A673 (cell line): ENCODE data around the gene DLGAP1. TPM values are rescaled to one million over a fixed set of nuclear protein-coding genes. Genes with fewer than 3 reads are reported as not detected.

ENCODE experiments used
- BruUV-seq: library from RNA; stranded (reverse); fragments of 400-500 nt; replicated peaks from 2 replicates; lab custom pipeline; 2021; lab: Mats Ljungman, UMichigan
- CTCF ChIA-PET: fragments of 300-600 bp; sonication (Branson Sonifier 250); formaldehyde crosslinking; loops from one replicate; lab custom pipeline; 2022; ENCODE audit warnings: antibody characterized with exemption; lab: Charles Lee
- POLR2A ChIA-PET: fragments of 300-600 bp; sonication (Branson Sonifier 250); formaldehyde crosslinking; loops from one replicate; lab custom pipeline; 2022; ENCODE audit warnings: antibody characterized with exemption; ENCODE audit not compliant: low non-redundant PET; lab: Charles Lee
- DNase-seq: peaks from one replicate; pipeline ENCODE4 v3.0.0-alpha.2; 2015; ENCODE audit warnings: low spot score
- H3K27ac ChIP-seq: fragments of 200-600 bp; sonication (generic); 2 replicates; pipeline ENCODE4 v1.5.1; 2016; ENCODE audit warnings: mixed run types, low read depth, mild to moderate bottlenecking, mixed read lengths, antibody characterized with exemption, low read length; ENCODE audit not compliant: poor library complexity, severe bottlenecking
- H3K27me3 ChIP-seq: fragments of 200-600 bp; sonication (generic); replicated peaks from 2 replicates; pipeline ENCODE4 v1.6.1; 2017; ENCODE audit warnings: mixed run types, low read depth, mild to moderate bottlenecking, mixed read lengths, antibody characterized with exemption, low read length; ENCODE audit not compliant: insufficient read depth, poor library complexity
- H3K36me3 ChIP-seq: fragments of 200-600 bp; sonication (generic); 2 replicates; pipeline ENCODE4 v1.6.1; 2016; ENCODE audit warnings: mixed run types, mild to moderate bottlenecking, mixed read lengths, antibody characterized with exemption, low read length; ENCODE audit not compliant: insufficient read depth, poor library complexity, severe bottlenecking
- H3K4me1 ChIP-seq: fragments of 200-600 bp; sonication (generic); 2 replicates; pipeline ENCODE4 v1.6.1; 2017; ENCODE audit warnings: mixed run types, mild to moderate bottlenecking, mixed read lengths, antibody characterized with exemption, low read length; ENCODE audit not compliant: insufficient read depth, poor library complexity, severe bottlenecking
- H3K4me3 ChIP-seq: fragments of 200-600 bp; sonication (generic); 2 replicates; pipeline ENCODE4 v1.5.1; 2016; ENCODE audit warnings: low read depth, mixed run types, mild to moderate bottlenecking, mixed read lengths, low read length; ENCODE audit not compliant: poor library complexity, severe bottlenecking
- H3K9me3 ChIP-seq: fragments of 200-600 bp; sonication (generic); 2 replicates; pipeline ENCODE4 v1.6.1; 2016; ENCODE audit warnings: mixed run types, low read depth, mild to moderate bottlenecking, mixed read lengths, antibody characterized with exemption, low read length; ENCODE audit not compliant: poor library complexity, severe bottlenecking
- EZH2 ChIP-seq: fragments of 200-600 bp; sonication (generic); IDR thresholded peaks from 2 replicates; pipeline ENCODE4 v1.6.1; 2017; ENCODE audit warnings: borderline replicate concordance, low read depth, mild to moderate bottlenecking, mixed read lengths, antibody characterized with exemption, low read length; ENCODE audit not compliant: poor library complexity, severe bottlenecking
- intact Hi-C: fragments of 100-400 bp; cut with micrococcal nuclease; formaldehyde crosslinking; loops from one replicate; pipeline ENCODE4 v1.10.0; 2022; ENCODE audit not compliant: unreplicated experiment
- total RNA-seq: library from RNA; stranded (reverse); gene quantifications from 2 replicates; pipeline ENCODE4 v1.2.3, GENCODE V29; 2021
- TF ChIP-seq, protein P1 (sequence below): fragments of 300-800, 200-600 bp; sonication (generic); conservative IDR thresholded peaks from 2 replicates; pipeline ENCODE4 v1.5.1; 2017; ENCODE audit warnings: low read depth, mild to moderate bottlenecking, antibody characterized with exemption, low read length, moderate library complexity, mixed read lengths

DLGAP1 gene
- total RNA-seq, 1 experiment from 2014 or later = 135 TPM

DNA sequence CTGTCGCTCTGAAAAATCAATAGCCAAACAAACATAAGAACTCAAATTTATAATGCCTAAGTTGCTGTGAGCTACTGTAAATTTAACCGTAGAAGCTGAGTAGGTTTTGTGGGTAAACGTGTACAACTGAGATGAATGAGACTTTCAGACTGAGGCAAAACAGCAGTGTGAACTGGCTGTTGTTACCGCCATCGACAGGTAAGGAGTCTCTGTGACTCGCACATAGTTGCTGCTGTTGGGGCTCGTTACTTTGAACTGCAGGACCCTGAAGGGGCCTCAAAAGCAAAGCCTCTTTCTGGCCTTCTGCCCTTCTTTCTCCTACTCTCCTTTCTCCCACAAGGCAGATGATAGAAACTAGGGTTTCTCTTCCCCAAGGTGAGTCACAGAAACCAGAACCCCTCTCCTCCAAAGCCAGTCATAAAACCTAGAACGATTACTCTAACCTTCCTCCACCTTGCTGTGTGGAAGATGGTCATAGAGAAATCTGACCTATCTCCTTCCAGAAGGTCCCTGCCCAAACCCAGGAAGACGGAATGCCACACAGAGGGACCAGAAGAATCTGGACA lies 101.2 kb downstream of the DLGAP1 start:
- ChIA-PET POLR2A (no interaction called here), CTCF (no interaction called here)
- H3K9me3 ChIP-seq = no peaks in the 10 kb centered on the region
- peaks cover 15% of the 10 kb centered on the region for H3K4me1 ChIP-seq
- no peak overlapping the region for H3K4me3 ChIP-seq
- TF ChIP-seq, protein P1, sequence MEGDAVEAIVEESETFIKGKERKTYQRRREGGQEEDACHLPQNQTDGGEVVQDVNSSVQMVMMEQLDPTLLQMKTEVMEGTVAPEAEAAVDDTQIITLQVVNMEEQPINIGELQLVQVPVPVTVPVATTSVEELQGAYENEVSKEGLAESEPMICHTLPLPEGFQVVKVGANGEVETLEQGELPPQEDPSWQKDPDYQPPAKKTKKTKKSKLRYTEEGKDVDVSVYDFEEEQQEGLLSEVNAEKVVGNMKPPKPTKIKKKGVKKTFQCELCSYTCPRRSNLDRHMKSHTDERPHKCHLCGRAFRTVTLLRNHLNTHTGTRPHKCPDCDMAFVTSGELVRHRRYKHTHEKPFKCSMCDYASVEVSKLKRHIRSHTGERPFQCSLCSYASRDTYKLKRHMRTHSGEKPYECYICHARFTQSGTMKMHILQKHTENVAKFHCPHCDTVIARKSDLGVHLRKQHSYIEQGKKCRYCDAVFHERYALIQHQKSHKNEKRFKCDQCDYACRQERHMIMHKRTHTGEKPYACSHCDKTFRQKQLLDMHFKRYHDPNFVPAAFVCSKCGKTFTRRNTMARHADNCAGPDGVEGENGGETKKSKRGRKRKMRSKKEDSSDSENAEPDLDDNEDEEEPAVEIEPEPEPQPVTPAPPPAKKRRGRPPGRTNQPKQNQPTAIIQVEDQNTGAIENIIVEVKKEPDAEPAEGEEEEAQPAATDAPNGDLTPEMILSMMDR = no peak
- no peak for TF ChIP-seq EZH2
- no peaks in the 10 kb centered on the region for H3K27me3 ChIP-seq
- BruUV-seq = no TSS peak
- intact Hi-C loops = loop anchor here (5.0 kb wide), 1 partner anchor 98 kb away; no protein-coding TSS in a partner anchor
- DNase-seq = no peak
- H3K36me3 ChIP-seq = no peaks in the 10 kb centered on the region
- H3K27ac ChIP-seq = no peak overlapping the region

DNA sequence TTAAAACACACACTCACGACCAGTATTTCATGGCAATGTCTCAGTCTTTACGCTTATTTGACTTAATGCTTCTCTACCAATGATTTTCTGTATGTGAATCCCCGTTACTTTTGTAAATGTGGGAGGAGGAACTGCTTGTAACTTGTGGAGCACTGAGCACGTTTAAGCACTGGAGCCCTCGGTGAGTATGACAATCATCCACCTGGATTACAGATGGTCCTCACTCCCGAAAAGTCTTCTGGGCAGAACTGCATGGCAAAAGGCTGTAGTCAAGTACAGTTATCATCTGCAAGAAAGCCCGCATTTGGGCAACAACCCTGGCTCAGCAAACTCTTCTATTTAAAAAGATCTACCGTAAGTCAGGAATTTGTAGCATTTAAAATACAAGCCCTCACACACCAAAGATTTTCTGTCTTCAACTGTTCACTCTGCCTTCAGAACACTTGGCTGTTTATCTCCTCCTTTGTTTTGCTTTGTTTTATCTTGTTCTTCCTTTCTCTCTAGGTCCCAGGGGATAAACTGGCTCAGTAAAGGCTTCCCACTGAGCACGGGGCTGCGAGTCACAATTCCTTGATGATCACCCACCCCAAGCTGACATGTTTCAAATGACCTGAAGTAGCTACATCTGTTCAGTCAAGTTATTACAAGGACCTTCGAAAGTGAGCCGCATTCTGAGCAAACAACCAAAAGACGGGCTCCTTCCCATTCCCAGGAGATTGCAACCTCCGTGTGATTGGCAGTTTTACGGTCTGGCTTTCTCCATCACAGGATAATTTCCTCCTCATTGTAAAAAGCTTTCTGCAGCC lies 102.2 kb downstream of the DLGAP1 start:
- BruUV-seq = no TSS peak
- ChIA-PET POLR2A (interaction anchor here (0.6 kb wide), 1 partner anchor 126 kb away, joined by 4 read pairs; no protein-coding TSS in a partner anchor), CTCF (no interaction called here)
- H3K4me1 ChIP-seq = peaks cover 15% of the 10 kb centered on the region
- no peaks in the 10 kb centered on the region for H3K27me3 ChIP-seq
- no peaks in the 10 kb centered on the region for H3K36me3 ChIP-seq
- intact Hi-C loops = loop anchor here (5.0 kb wide), 1 partner anchor 99 kb away; no protein-coding TSS in a partner anchor
- H3K27ac ChIP-seq = peak overlapping the region; percentile 50
- no peak for TF ChIP-seq EZH2
- H3K4me3 ChIP-seq = peak overlapping the region; percentile 28
- peak; percentile 92 for DNase-seq
- H3K9me3 ChIP-seq = no peaks in the 10 kb centered on the region

DNA sequence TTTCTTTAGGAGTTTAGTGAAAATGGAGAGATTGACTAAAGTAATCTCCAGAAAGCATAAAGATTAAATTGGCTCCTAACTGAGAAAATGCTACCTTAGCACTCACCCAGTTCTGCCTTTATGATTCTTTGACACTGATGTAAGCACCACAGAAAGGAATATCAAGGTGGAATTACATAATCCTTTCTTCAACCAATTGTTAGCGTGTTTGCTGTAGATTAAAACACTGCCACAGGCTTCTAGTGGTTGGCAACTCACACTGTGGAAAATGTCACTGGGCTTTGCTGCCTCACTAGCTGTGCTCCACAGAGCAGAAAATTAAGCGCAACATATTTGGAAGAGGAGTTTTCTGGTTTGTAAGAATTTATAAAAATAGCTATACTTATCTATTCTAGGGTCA lies 104.1 kb downstream of the DLGAP1 start:
- H3K36me3 ChIP-seq = no peaks in the 10 kb centered on the region
- POLR2A ChIA-PET = no interaction called here

More for the DNA sequence above, 104.1 kb downstream of the DLGAP1 start:
- CTCF ChIA-PET = interaction anchor here (0.6 kb wide), 1 partner anchor 245 kb away, joined by 7 read pairs; no protein-coding TSS in a partner anchor
- BruUV-seq = no TSS peak
- Histone ChIP-seq H3K4me1 (peaks cover 15% of the 10 kb centered on the region), H3K4me3 (no peak overlapping the region), H3K9me3 (no peaks in the 10 kb centered on the region), H3K27ac (no peak overlapping the region), H3K27me3 (no peaks in the 10 kb centered on the region)
- intact Hi-C loops = loop anchor here (5.0 kb wide), 1 partner anchor 101 kb away; no protein-coding TSS in a partner anchor
- DNase-seq = peak; percentile 29
- TF ChIP-seq, protein P1 = no peak
- TF ChIP-seq EZH2 = no peak
